K562 (cell line): ENCODE measurements around the gene URM1.

Experiments used
- BACH1 ChIP-seq: fragments of 200-800 bp; sonication (Bioruptor generic); IDR thresholded peaks from 2 replicates; pipeline ENCODE4 v1.6.1; 2016; ENCODE audit warnings: missing genetic modification characterization, missing compliant biosample characterization
- CTCF ChIP-seq, 3 experiments: IDR thresholded peaks in 2 of 3; conservative IDR thresholded peaks in 1 of 3; 2 replicates each; pipeline ENCODE4 v1.5.1; 2011 to 2012; ENCODE audit warnings: low read length in 3 of 3, mild to moderate bottlenecking in 3 of 3, control low read depth in 2 of 3, improper control_type of control experiment in 1 of 3, inconsistent platforms in 1 of 3, low read depth in 1 of 3, mixed read lengths in 1 of 3, moderate library complexity in 1 of 3; ENCODE audit not compliant: insufficient read depth in 2 of 3
- EZH2 ChIP-seq: IDR thresholded peaks from 2 replicates; pipeline ENCODE4 v1.6.1; 2012; ENCODE audit warnings: low read depth, mild to moderate bottlenecking, inconsistent platforms, low read length, borderline replicate concordance
- FOXK2 ChIP-seq, 2 experiments: fragments of 450-650 bp; IDR thresholded peaks in 1 of 2; conservative IDR thresholded peaks in 1 of 2; 2 replicates each; pipeline ENCODE4 v1.6.1; 2016; ENCODE audit warnings: low read depth in 2 of 2, mild to moderate bottlenecking in 1 of 2
- GTF2E2 ChIP-seq: fragments of 200-800 bp; sonication (Bioruptor generic); IDR thresholded peaks from 2 replicates; pipeline ENCODE4 v1.6.1; 2016; ENCODE audit warnings: missing genetic modification characterization, missing compliant biosample characterization
- HNRNPLL ChIP-seq: fragments of 200-400 bp; formaldehyde crosslinking; IDR thresholded peaks from 2 replicates; pipeline ENCODE4 v1.6.1; 2017; ENCODE audit warnings: low read length, low read depth, mild to moderate bottlenecking; ENCODE audit not compliant: poor library complexity, severe bottlenecking
- MAFK ChIP-seq: IDR thresholded peaks from 2 replicates; pipeline ENCODE4 v1.6.1; 2011; ENCODE audit warnings: low read length, improper control_type of control experiment
- POLR2AphosphoS5 ChIP-seq: IDR thresholded peaks from 2 replicates; pipeline ENCODE4 v1.6.1; 2011; ENCODE audit warnings: mild to moderate bottlenecking, low read depth, low read length, moderate library complexity; ENCODE audit not compliant: control insufficient read depth, insufficient read depth
- SMAD3 ChIP-seq: fragments of 450-650 bp; formaldehyde crosslinking; conservative IDR thresholded peaks from 2 replicates; pipeline ENCODE4 v1.4.0; 2020; ENCODE audit warnings: mild to moderate bottlenecking
- STAT5A ChIP-seq: IDR thresholded peaks from 2 replicates; pipeline ENCODE4 v1.6.1; 2012; ENCODE audit warnings: low read length, inconsistent platforms, borderline replicate concordance
- ZBED1 ChIP-seq: IDR thresholded peaks from 2 replicates; pipeline ENCODE4 v1.6.1; 2014
- ZBTB26 ChIP-seq: fragments of 450-650 bp; formaldehyde crosslinking; IDR thresholded peaks from 2 replicates; pipeline ENCODE4 v1.4.0; 2022; ENCODE audit warnings: missing genetic modification characterization

- TF ChIP-seq HNRNPLL (peak; percentile 91), ZBTB26 (CRISPR knock-in tag) (no peak), EZH2 (no peak), CTCF (IDR thresholded peaks at IDR 0.05 in 2 of 3, conservative IDR thresholded peaks at IDR 0.05 in 1 of 3; ENCODE audit: insufficient read depth in 2 of 3, low read depth in 1 of 3, low read length in 3 of 3) (no peak), FOXK2 (conservative IDR thresholded peaks at IDR 0.05 in 1 of 2, IDR thresholded peaks at IDR 0.05 in 1 of 2; ENCODE audit: low read depth in 2 of 2) (no peak), SMAD3 (no peak), STAT5A (no peak), BACH1 (tag) (no peak), GTF2E2 (tag) (no peak; the same call in 1 of the 2 replicates), POLR2AphosphoS5 (no peak), ZBED1 (no peak), MAFK (no peak)
Observed at GRCh38 chr9:128340691-128341434, 30.3 kb upstream of the URM1 start.
